WTC11 (cell line): ENCODE data around the gene GUCA1A. TPM values are rescaled to one million over a fixed set of nuclear protein-coding genes. Genes with fewer than 3 reads are reported as not detected.
A peak's percentile ranks its signal among the peaks of the same experiment; 100 is the strongest.

Experiments used
- ATAC-seq: fragments of 200-7000 bp; cut with Tn5 transposase; 2 replicates; pipeline ENCODE4 v1.10.0; 2021; ENCODE audit warnings: mild to moderate bottlenecking, moderate library complexity
- CTCF ChIA-PET: fragments of 300-600 bp; sonication (Branson Sonifier 250); formaldehyde crosslinking; loops from one replicate; lab custom pipeline; 2021; ENCODE audit warnings: antibody characterized with exemption; lab: Charles Lee
- POLR2A ChIA-PET: fragments of 350-600 bp; sonication (Branson Sonifier 250); formaldehyde crosslinking; loops from one replicate; lab custom pipeline; 2021; ENCODE audit warnings: antibody characterized with exemption; lab: Charles Lee
- DNase-seq: peaks from one replicate; pipeline ENCODE4 v3.0.0; 2021; ENCODE audit warnings: low spot score
- H3K27ac Mint-ChIP-seq: 2 replicates; pipeline ENCODE4 v1.8.0; 2021; ENCODE audit warnings: mixed read lengths
- H3K27me3 Mint-ChIP-seq: 2 replicates; pipeline ENCODE4 v1.8.0; 2021; ENCODE audit warnings: low read depth, mild to moderate bottlenecking, moderate library complexity, mixed read lengths
- H3K36me3 Mint-ChIP-seq: 2 replicates; pipeline ENCODE4 v1.8.0; 2021; ENCODE audit warnings: mixed read lengths
- H3K4me1 Mint-ChIP-seq: 2 replicates; pipeline ENCODE4 v1.8.0; 2022; ENCODE audit warnings: mixed read lengths
- H3K4me3 Mint-ChIP-seq: 2 replicates; pipeline ENCODE4 v1.8.0; 2021; ENCODE audit warnings: mild to moderate bottlenecking, moderate library complexity, mixed read lengths
- H3K9me3 Mint-ChIP-seq: 2 replicates; pipeline ENCODE4 v1.8.0; 2021; ENCODE audit warnings: mixed read lengths
- CREM ChIP-seq: sonication (generic); formaldehyde crosslinking; IDR thresholded peaks from 2 replicates; pipeline ENCODE4 v1.8.1; 2022; ENCODE audit warnings: mild to moderate bottlenecking, missing genetic modification reagents, moderate library complexity
- E2F1 ChIP-seq: sonication (generic); formaldehyde crosslinking; IDR thresholded peaks from 2 replicates; pipeline ENCODE4 v1.8.0; 2022; ENCODE audit warnings: mild to moderate bottlenecking, missing genetic modification reagents
- E2F4 ChIP-seq: sonication (generic); formaldehyde crosslinking; IDR thresholded peaks from 2 replicates; pipeline ENCODE4 v1.8.1; 2022; ENCODE audit warnings: low read depth, mild to moderate bottlenecking, moderate library complexity, missing genetic modification reagents, borderline replicate concordance
- ELF4 ChIP-seq: sonication (generic); formaldehyde crosslinking; IDR thresholded peaks from 2 replicates; pipeline ENCODE4 v1.8.1; 2022; ENCODE audit warnings: low read depth, mild to moderate bottlenecking, moderate library complexity, missing genetic modification reagents
- JAZF1 ChIP-seq: fragments of 250-450 bp; sonication (Bioruptor Pico); IDR thresholded peaks from 2 replicates; pipeline ENCODE4 v1.9.0; 2021; ENCODE audit warnings: moderate library complexity, mild to moderate bottlenecking, inconsistent platforms
- JUN ChIP-seq: sonication (generic); formaldehyde crosslinking; IDR thresholded peaks from 2 replicates; pipeline ENCODE4 v1.8.0; 2023; ENCODE audit warnings: mild to moderate bottlenecking, missing genetic modification reagents
- RELA ChIP-seq: sonication (generic); formaldehyde crosslinking; IDR thresholded peaks from 2 replicates; pipeline ENCODE4 v1.8.1; 2022; ENCODE audit warnings: missing genetic modification reagents, mild to moderate bottlenecking, borderline replicate concordance
- TCF7 ChIP-seq: sonication (generic); formaldehyde crosslinking; IDR thresholded peaks from 2 replicates; pipeline ENCODE4 v1.8.0; 2022; ENCODE audit warnings: mild to moderate bottlenecking, low read depth, missing genetic modification reagents, moderate library complexity
- ZBTB21 ChIP-seq: sonication (generic); formaldehyde crosslinking; IDR thresholded peaks from 2 replicates; pipeline ENCODE4 v1.8.1; 2023; ENCODE audit warnings: mild to moderate bottlenecking, missing genetic modification reagents, borderline replicate concordance
- ZMAT4 ChIP-seq: fragments of 250-450 bp; sonication (Bioruptor Pico); IDR thresholded peaks from 2 replicates; pipeline ENCODE4 v1.9.0; 2021; ENCODE audit warnings: mild to moderate bottlenecking
- ZNF138 ChIP-seq: sonication (generic); formaldehyde crosslinking; conservative IDR thresholded peaks from 2 replicates; pipeline ENCODE4 v1.8.1; 2022; ENCODE audit warnings: mild to moderate bottlenecking, moderate library complexity, missing genetic modification reagents
- ZNF671 ChIP-seq: fragments of 250-450 bp; sonication (Bioruptor Pico); IDR thresholded peaks from 2 replicates; pipeline ENCODE4 v1.8.0; 2021; ENCODE audit warnings: mild to moderate bottlenecking
- total RNA-seq: library from RNA; stranded (reverse); gene quantifications from 3 replicates; pipeline ENCODE4 v1.2.3, GENCODE V29; 2021
- TF ChIP-seq, protein P1 (sequence below): sonication (generic); formaldehyde crosslinking; IDR thresholded peaks from 2 replicates; pipeline ENCODE4 v1.8.1; 2023; ENCODE audit warnings: mild to moderate bottlenecking, missing genetic modification reagents, moderate library complexity
- TF ChIP-seq, protein P2 (sequence below): sonication (generic); formaldehyde crosslinking; IDR thresholded peaks from 2 replicates; pipeline ENCODE4 v1.8.0; 2023; ENCODE audit warnings: missing genetic modification reagents
- TF ChIP-seq, protein P3 (sequence below): fragments of 250-450 bp; sonication (Bioruptor Pico); conservative IDR thresholded peaks from 2 replicates; pipeline ENCODE4 v1.9.0; 2021; ENCODE audit warnings: mild to moderate bottlenecking
- TF ChIP-seq, protein P4 (sequence below): sonication (generic); formaldehyde crosslinking; IDR thresholded peaks from 2 replicates; pipeline ENCODE4 v1.8.0; 2023; ENCODE audit warnings: missing genetic modification reagents, mild to moderate bottlenecking, borderline replicate concordance

Gene GUCA1A
- total RNA-seq, 1 experiment from 2014 or later: 10.9 TPM

- CTCF ChIA-PET: interaction anchor here (1.0 to 1.4 kb wide), 2 partner anchors 21 to 38 kb away, joined by 3 to 4 read pairs; no protein-coding TSS in a partner anchor
- DNase-seq (no peak), ATAC-seq (no peak)
- TF ChIP-seq JAZF1 (CRISPR knock-in tag): no peak
- TF ChIP-seq E2F1 (CRISPR knock-in tag): no peak
- TF ChIP-seq RELA (CRISPR knock-in tag): no peak
- TF ChIP-seq, protein P1, sequence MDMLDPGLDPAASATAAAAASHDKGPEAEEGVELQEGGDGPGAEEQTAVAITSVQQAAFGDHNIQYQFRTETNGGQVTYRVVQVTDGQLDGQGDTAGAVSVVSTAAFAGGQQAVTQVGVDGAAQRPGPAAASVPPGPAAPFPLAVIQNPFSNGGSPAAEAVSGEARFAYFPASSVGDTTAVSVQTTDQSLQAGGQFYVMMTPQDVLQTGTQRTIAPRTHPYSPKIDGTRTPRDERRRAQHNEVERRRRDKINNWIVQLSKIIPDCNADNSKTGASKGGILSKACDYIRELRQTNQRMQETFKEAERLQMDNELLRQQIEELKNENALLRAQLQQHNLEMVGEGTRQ (CRISPR knock-in tag): no peak
- no peak for TF ChIP-seq E2F4 (CRISPR knock-in tag)
- TF ChIP-seq, protein P2, sequence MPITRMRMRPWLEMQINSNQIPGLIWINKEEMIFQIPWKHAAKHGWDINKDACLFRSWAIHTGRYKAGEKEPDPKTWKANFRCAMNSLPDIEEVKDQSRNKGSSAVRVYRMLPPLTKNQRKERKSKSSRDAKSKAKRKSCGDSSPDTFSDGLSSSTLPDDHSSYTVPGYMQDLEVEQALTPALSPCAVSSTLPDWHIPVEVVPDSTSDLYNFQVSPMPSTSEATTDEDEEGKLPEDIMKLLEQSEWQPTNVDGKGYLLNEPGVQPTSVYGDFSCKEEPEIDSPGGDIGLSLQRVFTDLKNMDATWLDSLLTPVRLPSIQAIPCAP (CRISPR knock-in tag): no peak
- no peak for TF ChIP-seq ZNF671
- no peak for TF ChIP-seq CREM (CRISPR knock-in tag)
- H3K9me3 Mint-ChIP-seq: no peaks in the 10 kb centered on the region
- no peak overlapping the region for H3K27ac Mint-ChIP-seq
- H3K4me1 Mint-ChIP-seq: no peaks in the 10 kb centered on the region
- no peaks in the 10 kb centered on the region for H3K27me3 Mint-ChIP-seq
- no peak overlapping the region for H3K4me3 Mint-ChIP-seq
- H3K36me3 Mint-ChIP-seq: peaks cover 57% of the 10 kb centered on the region
- POLR2A ChIA-PET: interaction anchor here (1.1 kb wide), 1 partner anchor 17 kb away, joined by 4 read pairs; the partner anchor contains the start of gene C6orf132
Measured at GRCh38 chr6:42125231-42125630, 47.9 kb upstream of the GUCA1A start.

GRCh38 chr6:42125663-42126062 lies 47.5 kb upstream of the GUCA1A start:
- TF ChIP-seq, protein P1 (CRISPR knock-in tag): no peak
- TF ChIP-seq ZMAT4 (CRISPR knock-in tag) (no peak), ZNF671 (no peak)
- TF ChIP-seq, protein P3, sequence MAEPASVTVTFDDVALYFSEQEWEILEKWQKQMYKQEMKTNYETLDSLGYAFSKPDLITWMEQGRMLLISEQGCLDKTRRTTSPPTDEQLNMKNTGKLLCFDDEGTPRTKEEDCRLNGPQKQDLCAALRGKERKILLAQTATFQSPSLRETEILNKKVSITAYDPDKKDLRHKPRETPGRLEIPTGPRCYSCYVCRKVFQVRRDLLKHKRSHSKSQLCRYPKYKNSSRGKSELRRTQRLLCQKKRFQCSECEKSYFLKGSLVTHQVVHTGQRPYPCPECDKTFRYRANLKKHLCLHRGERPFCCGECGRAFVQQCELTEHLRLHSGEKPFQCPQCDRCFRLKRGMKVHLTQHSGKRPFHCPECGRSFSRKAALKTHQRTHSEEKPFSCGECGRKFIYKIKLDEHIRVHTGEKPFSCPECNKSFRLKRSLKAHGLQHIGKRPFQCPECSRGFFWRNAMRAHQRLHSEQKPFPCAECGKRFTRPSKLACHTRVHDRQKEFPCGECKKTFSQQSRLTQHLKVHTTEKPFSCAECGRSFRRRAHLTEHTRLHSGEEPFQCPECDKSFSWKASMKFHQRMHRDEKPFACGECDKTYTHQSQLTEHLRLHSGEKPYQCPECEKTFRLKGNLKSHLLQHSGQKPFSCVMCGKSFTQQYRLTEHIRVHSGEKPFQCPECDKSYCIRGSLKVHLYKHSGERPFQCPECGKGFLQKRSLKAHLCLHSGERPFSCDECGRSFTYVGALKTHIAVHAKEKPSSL (CRISPR knock-in tag): no peak
- ChIA-PET POLR2A (no interaction called here), CTCF (interaction anchor here (1.0 kb wide), 1 partner anchor 21 kb away, joined by 3 read pairs; no protein-coding TSS in a partner anchor)
- H3K4me1 Mint-ChIP-seq: no peaks in the 10 kb centered on the region
- no peaks in the 10 kb centered on the region for H3K27me3 Mint-ChIP-seq
- H3K27ac Mint-ChIP-seq: no peak overlapping the region
- H3K9me3 Mint-ChIP-seq: no peaks in the 10 kb centered on the region
- DNase-seq: no peak
- no peak for ATAC-seq
- peaks cover 60% of the 10 kb centered on the region for H3K36me3 Mint-ChIP-seq
- H3K4me3 Mint-ChIP-seq: no peak overlapping the region

GRCh38 chr6:42128460-42129359 lies 44.5 kb upstream of the GUCA1A start:
- Mint-ChIP-seq H3K9me3 (no peaks in the 10 kb centered on the region), H3K27ac (0 out of 2 replicates have a peak overlapping the region, but pooled peaks have one; percentile 45), H3K4me3 (no peak overlapping the region), H3K27me3 (no peaks in the 10 kb centered on the region), H3K36me3 (peaks cover 68% of the 10 kb centered on the region), H3K4me1 (peaks cover 12% of the 10 kb centered on the region)
- DNase-seq (no peak), ATAC-seq (no peak)
- CTCF ChIA-PET: interaction anchor here (0.6 to 2.0 kb wide), 3 partner anchors 10 to 33 kb away, joined by 3 to 10 read pairs (median 8); no protein-coding TSS in a partner anchor
- POLR2A ChIA-PET: interaction anchor here (0.6 kb wide), 1 partner anchor 123 kb away, joined by 3 read pairs; no protein-coding TSS in a partner anchor
- TF ChIP-seq TCF7 (no peak), ZBTB21 (no peak), ELF4 (CRISPR knock-in tag) (no peak), ZNF671 (no peak), JUN (CRISPR knock-in tag) (no peak), ZNF138 (CRISPR knock-in tag) (no peak)
- TF ChIP-seq, protein P4, sequence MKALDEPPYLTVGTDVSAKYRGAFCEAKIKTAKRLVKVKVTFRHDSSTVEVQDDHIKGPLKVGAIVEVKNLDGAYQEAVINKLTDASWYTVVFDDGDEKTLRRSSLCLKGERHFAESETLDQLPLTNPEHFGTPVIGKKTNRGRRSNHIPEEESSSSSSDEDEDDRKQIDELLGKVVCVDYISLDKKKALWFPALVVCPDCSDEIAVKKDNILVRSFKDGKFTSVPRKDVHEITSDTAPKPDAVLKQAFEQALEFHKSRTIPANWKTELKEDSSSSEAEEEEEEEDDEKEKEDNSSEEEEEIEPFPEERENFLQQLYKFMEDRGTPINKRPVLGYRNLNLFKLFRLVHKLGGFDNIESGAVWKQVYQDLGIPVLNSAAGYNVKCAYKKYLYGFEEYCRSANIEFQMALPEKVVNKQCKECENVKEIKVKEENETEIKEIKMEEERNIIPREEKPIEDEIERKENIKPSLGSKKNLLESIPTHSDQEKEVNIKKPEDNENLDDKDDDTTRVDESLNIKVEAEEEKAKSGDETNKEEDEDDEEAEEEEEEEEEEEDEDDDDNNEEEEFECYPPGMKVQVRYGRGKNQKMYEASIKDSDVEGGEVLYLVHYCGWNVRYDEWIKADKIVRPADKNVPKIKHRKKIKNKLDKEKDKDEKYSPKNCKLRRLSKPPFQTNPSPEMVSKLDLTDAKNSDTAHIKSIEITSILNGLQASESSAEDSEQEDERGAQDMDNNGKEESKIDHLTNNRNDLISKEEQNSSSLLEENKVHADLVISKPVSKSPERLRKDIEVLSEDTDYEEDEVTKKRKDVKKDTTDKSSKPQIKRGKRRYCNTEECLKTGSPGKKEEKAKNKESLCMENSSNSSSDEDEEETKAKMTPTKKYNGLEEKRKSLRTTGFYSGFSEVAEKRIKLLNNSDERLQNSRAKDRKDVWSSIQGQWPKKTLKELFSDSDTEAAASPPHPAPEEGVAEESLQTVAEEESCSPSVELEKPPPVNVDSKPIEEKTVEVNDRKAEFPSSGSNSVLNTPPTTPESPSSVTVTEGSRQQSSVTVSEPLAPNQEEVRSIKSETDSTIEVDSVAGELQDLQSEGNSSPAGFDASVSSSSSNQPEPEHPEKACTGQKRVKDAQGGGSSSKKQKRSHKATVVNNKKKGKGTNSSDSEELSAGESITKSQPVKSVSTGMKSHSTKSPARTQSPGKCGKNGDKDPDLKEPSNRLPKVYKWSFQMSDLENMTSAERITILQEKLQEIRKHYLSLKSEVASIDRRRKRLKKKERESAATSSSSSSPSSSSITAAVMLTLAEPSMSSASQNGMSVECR: no peak
